MCF 10A (cell line): ENCODE measurements around the gene EIF3A. TPM values are rescaled to one million over a fixed set of nuclear protein-coding genes. Genes with fewer than 3 reads are reported as not detected.

Experiments used
- BruUV-seq: library from RNA; stranded (reverse); fragments of 400-500 nt; replicated peaks from 2 replicates; lab custom pipeline; 2021; lab: Mats Ljungman, UMichigan
- CTCF ChIA-PET: fragments of 300-600 bp; sonication (Branson Sonifier 250); formaldehyde crosslinking; extraction: SDS; loops from one replicate; lab custom pipeline; 2021; ENCODE audit warnings: antibody characterized with exemption, inconsistent platforms; lab: Yijun Ruan, JAX
- POLR2A ChIA-PET: fragments of 300-600, 350-650 bp; sonication (Branson Sonifier 250); formaldehyde crosslinking; extraction: SDS; loops from one replicate; lab custom pipeline; 2020; ENCODE audit warnings: antibody characterized with exemption, inconsistent platforms; lab: Yijun Ruan, JAX
- DNase-seq: peaks from one replicate; pipeline ENCODE4 v3.0.0-alpha.2; 2018; ENCODE audit not compliant: unreplicated experiment
- H3K27ac Mint-ChIP-seq: one replicate; pipeline ENCODE4 v1.8.0; 2022; ENCODE audit warnings: mild to moderate bottlenecking, low read depth, mixed read lengths; ENCODE audit not compliant: unreplicated experiment
- H3K27me3 Mint-ChIP-seq: one replicate; pipeline ENCODE4 v1.8.0; 2022; ENCODE audit warnings: mixed read lengths; ENCODE audit not compliant: insufficient read depth, unreplicated experiment
- H3K36me3 Mint-ChIP-seq: one replicate; pipeline ENCODE4 v1.8.0; 2022; ENCODE audit warnings: mild to moderate bottlenecking, moderate library complexity, mixed read lengths; ENCODE audit not compliant: insufficient read depth, unreplicated experiment
- H3K4me1 Mint-ChIP-seq: one replicate; pipeline ENCODE4 v1.8.0; 2022; ENCODE audit warnings: mixed read lengths; ENCODE audit not compliant: insufficient read depth, unreplicated experiment
- H3K4me3 Mint-ChIP-seq: one replicate; pipeline ENCODE4 v1.8.0; 2022; ENCODE audit warnings: mild to moderate bottlenecking, moderate library complexity, mixed read lengths; ENCODE audit not compliant: unreplicated experiment
- H3K9me3 Mint-ChIP-seq: one replicate; pipeline ENCODE4 v1.8.0; 2022; ENCODE audit warnings: mixed read lengths; ENCODE audit not compliant: unreplicated experiment
- CTCF ChIP-seq: fragments of 200-600 bp; IDR thresholded peaks from one replicate; pipeline ENCODE4 v1.8.0; 2022; ENCODE audit warnings: antibody characterized with exemption, mild to moderate bottlenecking; ENCODE audit not compliant: unreplicated experiment
- intact Hi-C: fragments of 100-400 bp; cut with micrococcal nuclease; formaldehyde crosslinking; loops from 2 replicates; pipeline ENCODE4 v1.14.1; 2022
- total RNA-seq: library from RNA; stranded (reverse); gene quantifications from 2 replicates; pipeline ENCODE4 v1.2.3, GENCODE V29; 2022

EIF3A gene
- total RNA-seq, 1 experiment from 2014 or later = 226 TPM

- Mint-ChIP-seq H3K4me3 (no peak overlapping the region), H3K27me3 (no peaks in the 10 kb centered on the region), H3K36me3 (no peaks in the 10 kb centered on the region), H3K9me3 (peaks cover 9% of the 10 kb centered on the region), H3K4me1 (peaks cover 6% of the 10 kb centered on the region), H3K27ac (no peak overlapping the region)
- intact Hi-C loops = no loop called here
- ChIA-PET POLR2A (interaction anchor here (0.6 to 2.1 kb wide), 2 partner anchors 9 to 33 kb away, joined by 3 to 5 read pairs; partner anchors contain the start of gene NANOS1), CTCF (interaction anchor here (0.5 kb wide), 1 partner anchor 428 kb away, joined by 4 read pairs; no protein-coding TSS in a partner anchor)
- no peak for DNase-seq
- no peak for TF ChIP-seq CTCF
- BruUV-seq = no TSS peak
Observed at GRCh38 chr10:118997379-118997778, 83.2 kb downstream of the EIF3A start.

GRCh38 chr10:118995739-118996138, 84.9 kb downstream of the EIF3A start:
- no peak for DNase-seq
- intact Hi-C loops = no loop called here
- ChIA-PET CTCF (interaction anchor here (0.5 to 0.6 kb wide), 2 partner anchors 152 to 352 kb away, joined by 3 read pairs; no protein-coding TSS in a partner anchor), POLR2A (interaction anchor here (0.9 to 2.6 kb wide), 4 partner anchors 10 to 36 kb away, joined by 3 to 12 read pairs (median 4); partner anchors contain the start of gene NANOS1)
- Mint-ChIP-seq H3K36me3 (no peaks in the 10 kb centered on the region), H3K27me3 (no peaks in the 10 kb centered on the region), H3K9me3 (peaks cover 9% of the 10 kb centered on the region), H3K27ac (no peak overlapping the region), H3K4me1 (peaks cover 2% of the 10 kb centered on the region), H3K4me3 (no peak overlapping the region)
- TF ChIP-seq CTCF = no peak
- BruUV-seq = no TSS peak

- no peak for TF ChIP-seq CTCF
- intact Hi-C loops = no loop called here
- no peak overlapping the region for H3K4me3 Mint-ChIP-seq
- BruUV-seq = no TSS peak
- POLR2A ChIA-PET = interaction anchor here (0.6 to 2.6 kb wide), 2 partner anchors 12 to 91 kb away, joined by 3 to 12 read pairs; no protein-coding TSS in a partner anchor
- H3K9me3 Mint-ChIP-seq = peaks cover 9% of the 10 kb centered on the region
- no peaks in the 10 kb centered on the region for H3K36me3 Mint-ChIP-seq
- CTCF ChIA-PET = interaction anchor here (0.7 to 0.8 kb wide), 2 partner anchors 9 to 29 kb away, joined by 4 to 6 read pairs; no protein-coding TSS in a partner anchor
- no peaks in the 10 kb centered on the region for H3K4me1 Mint-ChIP-seq
- H3K27me3 Mint-ChIP-seq = no peaks in the 10 kb centered on the region
- no peak for DNase-seq
- no peak overlapping the region for H3K27ac Mint-ChIP-seq
Observed at GRCh38 chr10:118994321-118994720, 86.3 kb downstream of the EIF3A start.

GRCh38 chr10:118993214-118993613, 87.4 kb downstream of the EIF3A start:
- no peak for TF ChIP-seq CTCF
- no TSS peak for BruUV-seq
- intact Hi-C loops = no loop called here

More at GRCh38 chr10:118993214-118993613, 87.4 kb downstream of the EIF3A start:
- no peaks in the 10 kb centered on the region for H3K4me1 Mint-ChIP-seq
- H3K27me3 Mint-ChIP-seq = no peaks in the 10 kb centered on the region
- no peak overlapping the region for H3K4me3 Mint-ChIP-seq
- H3K36me3 Mint-ChIP-seq = no peaks in the 10 kb centered on the region
- peaks cover 9% of the 10 kb centered on the region for H3K9me3 Mint-ChIP-seq
- no peak overlapping the region for H3K27ac Mint-ChIP-seq
- POLR2A ChIA-PET = no interaction called here
- DNase-seq = no peak
- CTCF ChIA-PET = no interaction called here
